Lower lobe of right lung (tissue), 2 donors: Measurements from ENCODE around the gene HMCES. TPM values are rescaled to one million over a fixed set of nuclear protein-coding genes. Genes with fewer than 3 reads are reported as not detected.

ENCODE experiments used
- ATAC-seq, 2 donors: fragments of 200-7000 bp; cut with Tn5 transposase; one replicate each; pipeline ENCODE4 v1.9.1; 2020 to 2022; ENCODE audit warnings: mild to moderate bottlenecking in 2 of 2, moderate library complexity in 2 of 2
- DNase-seq: peaks from one replicate; pipeline ENCODE4 v3.0.0-alpha.2; 2020
- H3K27ac ChIP-seq: fragments of 200-600 bp; one replicate; pipeline ENCODE4 v1.8.0; 2022
- H3K27me3 ChIP-seq: fragments of 200-600 bp; one replicate; pipeline ENCODE4 v1.8.0; 2022; ENCODE audit warnings: low read depth
- H3K36me3 ChIP-seq: fragments of 200-600 bp; one replicate; pipeline ENCODE4 v1.8.0; 2022; ENCODE audit warnings: mild to moderate bottlenecking
- H3K4me1 ChIP-seq: fragments of 200-600 bp; one replicate; pipeline ENCODE4 v1.8.0; 2022
- H3K4me3 ChIP-seq: fragments of 200-600 bp; one replicate; pipeline ENCODE4 v1.8.0; 2022; ENCODE audit warnings: mild to moderate bottlenecking
- H3K9me3 ChIP-seq: fragments of 200-600 bp; one replicate; pipeline ENCODE4 v1.8.0; 2022
- CTCF ChIP-seq: fragments of 200-600 bp; IDR thresholded peaks from one replicate; pipeline ENCODE4 v1.8.0; 2022; ENCODE audit warnings: antibody characterized with exemption, mild to moderate bottlenecking
- intact Hi-C: fragments of 100-400 bp; cut with DNase I; formaldehyde crosslinking; loops from one replicate; pipeline ENCODE4 v1.11.0; 2022
- total RNA-seq: library from RNA; stranded (reverse); fragmentation: NEBNext Ultra II Directional; extraction: Animal tissue kit (Norgen Biotek cat#: 25700); gene quantifications from one replicate; pipeline ENCODE4 v1.2.1, GENCODE V29; 2021
- donor health status: DM: no; HTN: yes; CAD: no; lungs with severe emphysema.

Gene HMCES
- total RNA-seq, 1 donor from 2014 or later: 28.1 TPM

GRCh38 chr3:129252748-129253147 lies 25.9 kb upstream of the HMCES start:
- DNase-seq (no peak), ATAC-seq (no peak)
- H3K9me3 ChIP-seq: no peaks in the 10 kb centered on the region
- H3K4me3 ChIP-seq: no peak overlapping the region
- intact Hi-C loops: no loop called here
- H3K27me3 ChIP-seq: no peaks in the 10 kb centered on the region
- TF ChIP-seq CTCF: no peak
- H3K36me3 ChIP-seq: peaks cover 64% of the 10 kb centered on the region
- peaks cover 36% of the 10 kb centered on the region for H3K4me1 ChIP-seq
- H3K27ac ChIP-seq: no peak overlapping the region

DNA sequence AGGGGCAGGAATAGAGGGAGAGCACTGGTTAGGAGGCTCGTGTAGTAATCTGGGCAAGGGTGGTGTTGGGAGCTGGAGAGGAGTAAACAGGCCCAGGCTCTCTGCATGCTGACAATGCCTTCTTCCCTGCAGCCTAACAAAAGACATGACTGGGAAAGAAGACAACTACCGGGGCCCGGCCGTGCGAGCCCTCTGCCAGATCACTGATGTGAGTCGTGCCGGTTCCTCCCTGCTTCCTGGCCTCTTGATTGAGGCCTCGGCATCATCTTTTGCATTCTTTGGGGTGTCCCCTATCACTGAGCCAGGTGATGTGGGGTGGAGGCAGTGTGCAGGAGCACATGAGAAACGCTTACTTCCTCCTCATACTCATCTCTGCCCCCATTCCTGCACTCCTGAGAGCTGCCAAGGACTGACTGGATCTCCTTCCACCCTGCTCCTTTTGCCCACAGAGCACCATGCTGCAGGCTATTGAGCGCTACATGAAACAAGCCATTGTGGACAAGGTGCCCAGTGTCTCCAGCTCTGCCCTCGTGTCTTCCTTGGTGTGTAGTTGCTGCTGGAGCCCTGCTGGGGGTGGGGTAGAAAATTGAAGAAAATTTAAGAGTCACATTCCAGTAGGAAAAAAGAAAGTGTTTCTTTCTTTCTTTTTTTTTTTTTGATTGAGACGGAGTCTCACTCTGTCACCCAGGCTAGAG lies 24.0 kb upstream of the HMCES start:
- TF ChIP-seq CTCF: no peak
- DNase-seq (no peak), ATAC-seq (no peak)
- peaks cover 83% of the 10 kb centered on the region for H3K36me3 ChIP-seq
- intact Hi-C loops: no loop called here
- H3K27me3 ChIP-seq: no peaks in the 10 kb centered on the region
- H3K27ac ChIP-seq: no peak overlapping the region
- no peaks in the 10 kb centered on the region for H3K9me3 ChIP-seq
- no peak overlapping the region for H3K4me3 ChIP-seq
- H3K4me1 ChIP-seq: peaks cover 28% of the 10 kb centered on the region

DNA sequence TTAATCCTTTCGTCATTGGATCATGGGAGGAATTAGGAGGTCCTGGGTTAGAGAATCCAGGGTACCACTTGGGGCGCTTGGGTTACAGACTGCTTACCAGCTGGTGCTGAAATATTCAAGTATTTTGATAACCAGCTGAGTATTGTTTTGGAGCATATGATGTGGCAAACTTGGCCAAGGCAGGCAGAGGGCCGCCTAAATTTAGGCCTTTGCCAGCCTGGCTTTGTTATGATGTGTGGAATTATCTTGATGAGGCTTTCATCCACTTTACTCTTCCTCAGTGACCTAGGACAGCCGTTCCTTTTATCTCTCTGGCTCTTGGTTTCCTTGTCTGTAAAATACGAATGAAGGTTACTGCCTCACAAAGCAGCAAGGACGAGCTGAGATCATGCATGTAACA lies 22.4 kb upstream of the HMCES start:
- intact Hi-C loops: no loop called here
- Histone ChIP-seq H3K27me3 (no peaks in the 10 kb centered on the region), H3K9me3 (no peaks in the 10 kb centered on the region), H3K36me3 (peaks cover 99% of the 10 kb centered on the region), H3K4me1 (peaks cover 15% of the 10 kb centered on the region), H3K27ac (no peak overlapping the region), H3K4me3 (no peak overlapping the region)
- no peak for DNase-seq
- no peak for ATAC-seq
- no peak for TF ChIP-seq CTCF

DNA sequence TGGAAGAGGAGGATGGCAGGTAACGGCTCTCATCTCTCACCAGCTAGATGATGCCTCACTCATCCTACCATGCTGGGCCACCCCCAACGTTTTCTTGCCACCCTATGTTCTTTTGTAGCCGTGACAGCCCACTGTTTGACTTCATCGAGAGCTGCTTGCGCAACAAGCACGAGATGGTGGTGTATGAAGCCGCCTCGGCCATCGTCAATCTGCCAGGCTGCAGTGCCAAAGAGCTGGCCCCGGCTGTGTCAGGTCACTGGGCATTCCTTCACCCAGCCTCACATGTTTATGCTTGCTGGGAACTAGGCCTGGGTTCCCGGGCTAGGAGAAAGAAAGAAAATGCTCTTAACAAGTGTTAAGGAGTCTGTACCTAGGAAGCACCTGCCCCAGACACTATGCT lies 21.1 kb upstream of the HMCES start:
- intact Hi-C loops: no loop called here
- H3K4me3 ChIP-seq: no peak overlapping the region
- ATAC-seq (no peak), DNase-seq (no peak)
- peaks cover 1% of the 10 kb centered on the region for H3K4me1 ChIP-seq
- H3K36me3 ChIP-seq: peaks cover 100% of the 10 kb centered on the region
- TF ChIP-seq CTCF: no peak
- no peak overlapping the region for H3K27ac ChIP-seq
- no peaks in the 10 kb centered on the region for H3K27me3 ChIP-seq
- H3K9me3 ChIP-seq: no peaks in the 10 kb centered on the region

- ATAC-seq (no peak), DNase-seq (no peak)
- no peaks in the 10 kb centered on the region for H3K4me1 ChIP-seq
- no peak overlapping the region for H3K4me3 ChIP-seq
- H3K27me3 ChIP-seq: no peaks in the 10 kb centered on the region
- TF ChIP-seq CTCF: no peak
- no peak overlapping the region for H3K27ac ChIP-seq
- H3K9me3 ChIP-seq: no peaks in the 10 kb centered on the region
- intact Hi-C loops: no loop called here
- peaks cover 100% of the 10 kb centered on the region for H3K36me3 ChIP-seq
These were observed 18.8 kb upstream of the HMCES start for GRCh38 chr3:129259612-129260477.
